HepG2 (cell line): Measurements from ENCODE around the gene RAX. TPM values are rescaled to one million over a fixed set of nuclear protein-coding genes. Genes with fewer than 3 reads are reported as not detected.

ENCODE experiments used
- ATAC-seq: fragments of 200-7000 bp; cut with Tn5 transposase; 3 replicates; pipeline ENCODE4 v1.9.1; 2020; ENCODE audit warnings: mild to moderate bottlenecking, moderate library complexity
- BruUV-seq: library from RNA; stranded (reverse); fragments of 400-500 nt; replicated peaks from 2 replicates; lab custom pipeline; 2021; lab: Mats Ljungman, UMichigan
- CTCF ChIA-PET: fragments of 300-600 bp; formaldehyde crosslinking; extraction: SDS; loops from one replicate; lab custom pipeline; 2021; ENCODE audit warnings: low total read pairs, inconsistent platforms, low intra/inter-chr PET ratio; lab: Yijun Ruan, JAX
- POLR2A ChIA-PET: fragments of 350-600 bp; sonication (Branson Sonifier 250); formaldehyde crosslinking; loops from one replicate; lab custom pipeline; 2020; ENCODE audit warnings: antibody characterized with exemption, inconsistent platforms; lab: Yijun Ruan, JAX
- DNase-seq: peaks from one replicate; pipeline ENCODE4 v3.0.0-alpha.2; 2015; ENCODE audit warnings: low spot score
- FAIRE-seq: peaks from 3 replicates; lab custom pipeline; 2011; peaks lifted over from hg19 to GRCh38; lab: Jason Lieb, UNC
- H2AFZ ChIP-seq: one replicate; pipeline ENCODE4 v1.6.1; 2011; ENCODE audit warnings: low read length, inconsistent platforms
- H3K27ac ChIP-seq: fragments of 300-600 bp; 3 replicates; pipeline ENCODE4 v1.8.0; 2011; ENCODE audit warnings: mixed run types, mild to moderate bottlenecking, mixed read lengths, low read length, inconsistent platforms; ENCODE audit not compliant: insufficient read depth; ENCODE audit errors: extremely low read length
- H3K27me3 ChIP-seq, 2 experiments: fragments of 200-600 bp in 1 of 2; 2 replicates in 1 of 2; 3 replicates in 1 of 2; pipeline versions ENCODE4 v1.6.0 to v1.8.0; 2011; ENCODE audit warnings: low read length in 2 of 2, mild to moderate bottlenecking in 2 of 2, moderate library complexity in 2 of 2, inconsistent platforms in 1 of 2; ENCODE audit not compliant: insufficient read depth in 2 of 2, control insufficient read depth in 1 of 2
- H3K36me3 ChIP-seq, 2 experiments: fragments of 200-600 bp in 1 of 2; replicated peaks in 1 of 2; 2 replicates in 1 of 2; 3 replicates in 1 of 2; pipeline versions ENCODE4 v1.5.1 to v1.8.0; 2011; ENCODE audit warnings: low read length in 2 of 2, inconsistent platforms in 1 of 2; ENCODE audit not compliant: insufficient read depth in 2 of 2, control insufficient read depth in 1 of 2
- H3K4me1 ChIP-seq: 2 replicates; pipeline ENCODE4 v1.5.1; 2012; ENCODE audit warnings: low read length, inconsistent platforms; ENCODE audit not compliant: insufficient read depth
- H3K4me2 ChIP-seq: 2 replicates; pipeline ENCODE4 v1.6.0; 2011; ENCODE audit warnings: low read depth, low read length, inconsistent platforms
- H3K4me3 ChIP-seq, 3 experiments: fragments of 200-600 bp in 1 of 3; sonication (generic), shearing (Covaris generic) in 1 of 3; replicated peaks in 1 of 3; 2 replicates each; pipeline ENCODE4 v1.5.1; 2011 to 2016; ENCODE audit warnings: low read length in 3 of 3, inconsistent platforms in 2 of 3, low read depth in 2 of 3, mild to moderate bottlenecking in 2 of 3, control low read depth in 1 of 3, mixed read lengths in 1 of 3; ENCODE audit not compliant: insufficient read depth in 1 of 3
- H3K79me2 ChIP-seq: one replicate; pipeline ENCODE4 v1.6.1; 2011; ENCODE audit warnings: low read length, inconsistent platforms; ENCODE audit not compliant: insufficient read depth
- H3K9ac ChIP-seq: 2 replicates; pipeline ENCODE4 v1.6.0; 2011; ENCODE audit warnings: mild to moderate bottlenecking, low read depth, low read length, inconsistent platforms; ENCODE audit not compliant: insufficient read depth
- H3K9me3 ChIP-seq: 2 replicates; pipeline ENCODE4 v1.5.1; 2012; ENCODE audit warnings: mild to moderate bottlenecking, low read length
- H4K20me1 ChIP-seq: 2 replicates; pipeline ENCODE4 v1.6.0; 2011; ENCODE audit warnings: inconsistent platforms, mild to moderate bottlenecking, low read length, moderate library complexity; ENCODE audit not compliant: insufficient read depth
- AKAP8 ChIP-seq: sonication (generic); formaldehyde crosslinking; IDR thresholded peaks from 2 replicates; pipeline ENCODE4 v1.5.1; 2020; ENCODE audit warnings: mild to moderate bottlenecking, missing genetic modification reagents
- ARNT2 ChIP-seq: sonication (generic); formaldehyde crosslinking; IDR thresholded peaks from 2 replicates; pipeline ENCODE4 v1.8.0; 2022; ENCODE audit warnings: mild to moderate bottlenecking, low read depth, missing genetic modification reagents, moderate library complexity
- BCL6 ChIP-seq: IDR thresholded peaks from 2 replicates; pipeline ENCODE4 v1.6.1; 2016; ENCODE audit warnings: missing genetic modification reagents, missing compliant biosample characterization
- FOXM1 ChIP-seq: sonication (generic); formaldehyde crosslinking; IDR thresholded peaks from 2 replicates; pipeline ENCODE4 v1.5.0; 2020; ENCODE audit warnings: missing genetic modification reagents
- GABPB1 ChIP-seq: IDR thresholded peaks from 2 replicates; pipeline ENCODE4 v1.6.1; 2016; ENCODE audit warnings: mild to moderate bottlenecking, missing genetic modification reagents, moderate library complexity, missing compliant biosample characterization
- GATAD1 ChIP-seq: IDR thresholded peaks from 2 replicates; pipeline ENCODE4 v1.6.1; 2016; ENCODE audit warnings: missing genetic modification reagents, missing compliant biosample characterization
- KLF12 ChIP-seq: sonication (generic); formaldehyde crosslinking; IDR thresholded peaks from 2 replicates; pipeline ENCODE4 v1.4.0; 2020; ENCODE audit warnings: missing genetic modification reagents, borderline replicate concordance
- LCORL ChIP-seq, 2 experiments: fragments of 450-650 bp in 1 of 2; sonication (generic) in 1 of 2; formaldehyde crosslinking in 1 of 2; IDR thresholded peaks; 2 replicates each; pipeline versions ENCODE4 v1.5.0 to v1.6.1; 2017 to 2020; ENCODE audit warnings: antibody characterized with exemption in 1 of 2, missing genetic modification reagents in 1 of 2
- MAZ ChIP-seq, 2 experiments: sonication (generic) in 1 of 2; formaldehyde crosslinking in 1 of 2; IDR thresholded peaks; 2 replicates each; pipeline versions ENCODE4 v1.5.0 to v1.6.1; 2012 to 2020; ENCODE audit warnings: low read depth in 2 of 2, mild to moderate bottlenecking in 2 of 2, borderline replicate concordance in 1 of 2, improper control_type of control experiment in 1 of 2, low read length in 1 of 2, missing genetic modification reagents in 1 of 2, moderate library complexity in 1 of 2
- NKX3-1 ChIP-seq: sonication (generic); formaldehyde crosslinking; IDR thresholded peaks from 2 replicates; pipeline ENCODE4 v1.5.0; 2020; ENCODE audit warnings: missing genetic modification reagents
- SALL1 ChIP-seq: sonication (generic); formaldehyde crosslinking; IDR thresholded peaks from 2 replicates; pipeline ENCODE4 v1.8.0; 2022; ENCODE audit warnings: mild to moderate bottlenecking, missing genetic modification reagents
- STAG1 ChIP-seq: sonication (generic); formaldehyde crosslinking; IDR thresholded peaks from 2 replicates; pipeline ENCODE4 v1.4.0; 2020; ENCODE audit warnings: missing genetic modification reagents
- TBX3 ChIP-seq: fragments of 450-650 bp; IDR thresholded peaks from 2 replicates; pipeline ENCODE4 v1.6.1; 2017; ENCODE audit warnings: antibody characterized with exemption, mild to moderate bottlenecking, inconsistent platforms, borderline replicate concordance
- ZFY ChIP-seq: sonication (generic); formaldehyde crosslinking; IDR thresholded peaks from 2 replicates; pipeline ENCODE4 v1.4.0; 2020; ENCODE audit warnings: missing genetic modification reagents
- ZNF225 ChIP-seq: sonication (generic); formaldehyde crosslinking; IDR thresholded peaks from 2 replicates; pipeline ENCODE4 v1.4.0; 2020; ENCODE audit warnings: mild to moderate bottlenecking, missing genetic modification reagents
- ZNF263 ChIP-seq: sonication (generic); formaldehyde crosslinking; IDR thresholded peaks from 2 replicates; pipeline ENCODE4 v1.4.0; 2020; ENCODE audit warnings: missing genetic modification reagents
- ZNF777 ChIP-seq: sonication (generic); formaldehyde crosslinking; IDR thresholded peaks from 2 replicates; pipeline ENCODE4 v1.4.0; 2020; ENCODE audit warnings: missing genetic modification reagents
- ZSCAN31 ChIP-seq: sonication (generic); formaldehyde crosslinking; IDR thresholded peaks from 2 replicates; pipeline ENCODE4 v1.5.0; 2020; ENCODE audit warnings: low read depth, mild to moderate bottlenecking, missing genetic modification reagents
- WGBS: methylation state at CpG from one replicate; pipeline ENCODE4 v1.1.6; 2017; ENCODE audit warnings: low lambda C conversion rate; 5-methylcytosine and 5-hydroxymethylcytosine counted together
- in situ Hi-C: cut with HindIII; loops from 2 replicates; pipeline ENCODE4 v1.10.0; 2017; ENCODE audit warnings: low pct_unique_long_range_greater_than_20kb; ENCODE audit not compliant: extremely low pct_ligation_motif_present
- intact Hi-C: fragments of 100-400 bp; cut with micrococcal nuclease; formaldehyde crosslinking; loops from one replicate; pipeline ENCODE4 v1.10.0; 2022; ENCODE audit not compliant: unreplicated experiment
- polyA plus RNA-seq, 8 experiments: library from polyadenylated mRNA; depleted of rRNA in 3 of 8; stranded (reverse) in 7 of 8; unstranded in 1 of 8; fragments of >200 nt; fragmentation: Illumina TruSeq in 4 of 8; extraction: Trizol in 4 of 8; gene quantifications; 2 replicates each; pipeline versions ENCODE4 v1.2.1 to v1.2.3, GENCODE V29; 2011 to 2016; ENCODE audit warnings: low read depth in 4 of 8, missing spikeins in 1 of 8, mixed read lengths in 1 of 8; ENCODE audit not compliant: insufficient read depth in 1 of 8
- total RNA-seq, 5 experiments: library from RNA; depleted of rRNA; stranded (reverse); fragments of >200 nt; fragmentation: Illumina TruSeq; extraction: Trizol; gene quantifications; 2 replicates each; pipeline ENCODE4 v1.2.3, GENCODE V29; 2016; ENCODE audit warnings: low read depth in 1 of 5
- TF ChIP-seq, protein P1 (sequence below): sonication (generic); formaldehyde crosslinking; IDR thresholded peaks from 2 replicates; pipeline ENCODE4 v1.4.0; 2020; ENCODE audit warnings: missing genetic modification reagents, low read depth, mild to moderate bottlenecking, borderline replicate concordance
- TF ChIP-seq, protein P2 (sequence below): sonication (generic); formaldehyde crosslinking; IDR thresholded peaks from 2 replicates; pipeline ENCODE4 v1.4.0; 2020; ENCODE audit warnings: mild to moderate bottlenecking, missing genetic modification reagents

RAX gene
- total and polyA plus RNA-seq, 2 of the 13 experiments (the other 11 are each of a cell fraction or from before 2014, with no cell fraction given): not detected

DNA sequence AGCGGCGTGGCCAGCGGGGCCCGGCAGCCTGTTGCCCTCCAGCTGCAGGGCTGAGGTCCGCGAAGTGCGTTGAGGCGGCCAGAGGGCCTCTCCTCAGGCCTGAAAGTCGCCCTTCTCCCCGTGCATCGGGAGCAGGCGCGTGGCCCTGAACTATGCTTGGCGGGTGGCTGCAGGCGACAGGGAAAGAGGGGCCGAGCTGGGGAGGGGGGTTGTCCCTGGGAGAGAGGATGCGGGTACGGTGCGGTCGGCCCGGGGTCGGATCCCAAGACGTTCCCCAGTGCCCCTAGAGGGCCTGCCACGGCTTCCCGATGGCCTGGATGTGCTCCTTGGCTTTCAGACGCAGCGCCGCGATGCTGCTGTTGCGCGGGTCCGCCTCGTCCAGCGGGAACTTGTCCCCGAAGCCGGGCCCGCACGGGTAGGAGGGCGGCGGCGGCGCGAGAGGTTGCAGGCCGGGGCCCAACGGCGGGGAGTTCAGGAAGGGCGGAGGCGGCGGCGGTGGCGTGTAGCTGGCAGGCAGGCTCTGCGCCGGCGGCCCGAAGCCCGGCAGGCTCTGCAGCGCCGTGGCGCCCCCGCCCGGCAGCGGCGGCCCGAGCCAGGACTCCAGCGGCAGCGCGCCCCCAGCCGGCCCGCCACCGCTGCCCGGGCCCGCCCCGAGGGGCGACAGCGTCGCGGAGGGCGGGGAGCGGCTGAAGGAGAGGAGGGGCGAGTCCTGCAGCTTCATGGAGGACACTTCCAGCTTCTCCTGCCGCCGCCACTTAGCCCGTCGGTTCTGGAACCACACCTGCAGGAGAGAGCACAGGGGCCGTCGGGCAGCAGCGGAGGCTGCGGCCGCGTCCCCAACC is 4.3 kb downstream of the RAX start:
- Histone ChIP-seq H3K27me3 (peaks cover 9 to 75% of the 10 kb centered on the region in 2 experiments), H3K36me3 (no peaks in the 10 kb centered on the region), H3K79me2 (no peaks in the 10 kb centered on the region), H3K9me3 (no peaks in the 10 kb centered on the region), H3K9ac (no peak overlapping the region), H3K4me2 (peak overlapping the region; percentile 75), H3K27ac (no peak overlapping the region), H4K20me1 (no peaks in the 10 kb centered on the region), H3K4me1 (no peaks in the 10 kb centered on the region), H2AFZ (peak overlapping the region; percentile 15), H3K4me3 (peak overlapping the region; percentile 30 to 70 (median 53); a peak in 4 of 6 replicates)
- ChIA-PET POLR2A (no interaction called here), CTCF (interaction anchor here (2.0 kb wide), 1 partner anchor 19 kb away, joined by 10 read pairs; no protein-coding TSS in a partner anchor)
- FAIRE-seq (no peak), DNase-seq (peak; percentile 13), ATAC-seq (peak; percentile 93)
- intact Hi-C loops: loop anchor here (2.0 kb wide), 1 partner anchor 20 kb away; no protein-coding TSS in a partner anchor
- in situ Hi-C loops: loop anchor here (10.0 kb wide), 1 partner anchor 184 kb away; no protein-coding TSS in a partner anchor
- 10% methylated on average over 18 of the region's 90 CpGs for WGBS
- BruUV-seq: no TSS peak
- no peak for TF ChIP-seq ZNF263 (CRISPR knock-in tag)
- 0 out of 2 replicates have a peak, but pooled peaks have one; percentile 16 for TF ChIP-seq BCL6 (CRISPR knock-in tag)
- TF ChIP-seq ZSCAN31 (CRISPR knock-in tag): 0 out of 2 replicates have a peak, but pooled peaks have one; percentile 46
- 0 out of 2 replicates have a peak, but pooled peaks have one; percentile 24 for TF ChIP-seq ZNF225 (CRISPR knock-in tag)
- peak; percentile 46; the same call in 1 of the 2 replicates for TF ChIP-seq STAG1 (CRISPR knock-in tag)
- TF ChIP-seq, protein P1, sequence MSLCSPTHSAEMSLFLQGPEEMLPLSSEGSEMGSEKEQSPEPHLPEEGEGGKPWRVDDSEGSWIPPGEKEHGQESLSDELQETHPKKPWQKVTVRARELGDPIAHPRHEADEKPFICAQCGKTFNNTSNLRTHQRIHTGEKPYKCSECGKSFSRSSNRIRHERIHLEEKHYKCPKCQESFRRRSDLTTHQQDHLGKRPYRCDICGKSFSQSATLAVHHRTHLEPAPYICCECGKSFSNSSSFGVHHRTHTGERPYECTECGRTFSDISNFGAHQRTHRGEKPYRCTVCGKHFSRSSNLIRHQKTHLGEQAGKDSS: 0 out of 2 replicates have a peak, but pooled peaks have one; percentile 25
- no peak for TF ChIP-seq AKAP8 (CRISPR knock-in tag)
- 0 out of 2 replicates have a peak, but pooled peaks have one; percentile 21 for TF ChIP-seq SALL1
- TF ChIP-seq TBX3: no peak
- TF ChIP-seq, protein P2, sequence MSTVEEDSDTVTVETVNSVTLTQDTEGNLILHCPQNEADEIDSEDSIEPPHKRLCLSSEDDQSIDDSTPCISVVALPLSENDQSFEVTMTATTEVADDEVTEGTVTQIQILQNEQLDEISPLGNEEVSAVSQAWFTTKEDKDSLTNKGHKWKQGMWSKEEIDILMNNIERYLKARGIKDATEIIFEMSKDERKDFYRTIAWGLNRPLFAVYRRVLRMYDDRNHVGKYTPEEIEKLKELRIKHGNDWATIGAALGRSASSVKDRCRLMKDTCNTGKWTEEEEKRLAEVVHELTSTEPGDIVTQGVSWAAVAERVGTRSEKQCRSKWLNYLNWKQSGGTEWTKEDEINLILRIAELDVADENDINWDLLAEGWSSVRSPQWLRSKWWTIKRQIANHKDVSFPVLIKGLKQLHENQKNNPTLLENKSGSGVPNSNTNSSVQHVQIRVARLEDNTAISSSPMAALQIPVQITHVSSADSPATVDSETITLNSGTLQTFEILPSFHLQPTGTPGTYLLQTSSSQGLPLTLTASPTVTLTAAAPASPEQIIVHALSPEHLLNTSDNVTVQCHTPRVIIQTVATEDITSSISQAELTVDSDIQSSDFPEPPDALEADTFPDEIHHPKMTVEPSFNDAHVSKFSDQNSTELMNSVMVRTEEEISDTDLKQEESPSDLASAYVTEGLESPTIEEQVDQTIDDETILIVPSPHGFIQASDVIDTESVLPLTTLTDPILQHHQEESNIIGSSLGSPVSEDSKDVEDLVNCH (CRISPR knock-in tag): no peak
- TF ChIP-seq NKX3-1 (CRISPR knock-in tag): no peak
- TF ChIP-seq GABPB1: peak; percentile 56; the same call in 1 of the 2 replicates
- no peak for TF ChIP-seq FOXM1 (CRISPR knock-in tag)
- peak; percentile 27; the same call in 1 of the 2 replicates for TF ChIP-seq ARNT2
- TF ChIP-seq ZFY (CRISPR knock-in tag): peak; percentile 67; the same call in 1 of the 2 replicates
- TF ChIP-seq LCORL (IDR thresholded peaks at IDR 0.05): no peak
- TF ChIP-seq LCORL (CRISPR knock-in tag; IDR thresholded peaks at IDR 0.05): 0 out of 2 replicates have a peak, but pooled peaks have one; percentile 10
- TF ChIP-seq KLF12 (CRISPR knock-in tag): 0 out of 2 replicates have a peak, but pooled peaks have one; percentile 17
- no peak for TF ChIP-seq MAZ (IDR thresholded peaks at IDR 0.05; ENCODE audit: borderline replicate concordance, low read depth, low read length)
- 0 out of 2 replicates have a peak, but pooled peaks have one; percentile 19 for TF ChIP-seq MAZ (CRISPR knock-in tag; IDR thresholded peaks at IDR 0.05; ENCODE audit: low read depth)
- 0 out of 2 replicates have a peak, but pooled peaks have one; percentile 24 for TF ChIP-seq GATAD1
- peak; percentile 80 for TF ChIP-seq ZNF777 (CRISPR knock-in tag)
